ENCODE measurements around the gene TMEM134.
A peak's percentile ranks its signal among the peaks of the same experiment; 100 is the strongest.

- TF ChIP-seq CTCF (IDR thresholded peaks at IDR 0.05) = peak in 4 of 5 experiments; percentile 8 to 74 (median 42)
- TF ChIP-seq POLR2A (IDR thresholded peaks at IDR 0.05) = peak; percentile 12 to 75
- TF ChIP-seq EP300 (IDR thresholded peaks at IDR 0.05) = peak; percentile 66 to 94
Measured at GRCh38 chr11:67482827-67483798, 14.1 kb upstream of the TMEM134 start, which contains the start of gene AIP.
